ENCODE data around the gene C4orf54. TPM values are rescaled to one million over a fixed set of nuclear protein-coding genes. Genes with fewer than 3 reads are reported as not detected.

C4orf54 gene
- total and polyA plus RNA-seq, 10 of the 15 experiments (the other 5 are each of a cell fraction or from before 2014, with no cell fraction given), result 0.01 TPM; not detected in 9

DNA sequence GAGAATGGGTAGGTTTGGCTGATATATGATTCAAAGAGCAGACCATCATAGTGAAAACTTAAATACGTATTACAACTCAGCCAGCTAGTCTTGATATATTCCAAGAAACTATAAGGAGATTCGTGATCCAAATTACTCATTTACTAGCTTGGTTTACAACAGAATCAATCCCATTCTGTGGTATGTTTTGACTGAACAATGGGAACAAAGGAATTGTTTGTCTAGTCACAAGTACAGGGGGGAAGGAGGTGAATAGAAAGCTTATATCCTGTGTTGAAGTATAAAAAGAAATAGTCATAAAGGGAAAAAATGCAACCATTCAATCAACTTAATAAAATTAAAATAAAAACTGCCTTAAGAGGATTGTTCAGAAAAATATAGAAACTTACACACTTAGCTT, 17.0 kb downstream of the C4orf54 start:
- DNase-seq (ENCODE audit: low read depth, low spot score) (no peak), FAIRE-seq (no peak), ATAC-seq (no peak)
- intact Hi-C loops (cut with micrococcal nuclease; ENCODE audit: unreplicated experiment), result no loop called here
- no peak overlapping the region for H3K4me2 ChIP-seq (ENCODE audit: control insufficient read depth, insufficient read depth)
- no peak overlapping the region for H3K4me3 ChIP-seq
- no peak overlapping the region for H3K27ac ChIP-seq (ENCODE audit: control insufficient read depth, insufficient read depth)
- no peaks in the 10 kb centered on the region for H4K20me1 ChIP-seq (ENCODE audit: control insufficient read depth, insufficient read depth)
- H3K9me3 ChIP-seq (replicated peaks; ENCODE audit: control insufficient read depth, insufficient read depth, low read length), result no peaks in the 10 kb centered on the region
- no peak overlapping the region for H3K9ac ChIP-seq (ENCODE audit: control insufficient read depth, insufficient read depth, low read length)
- H3K79me2 ChIP-seq (ENCODE audit: control insufficient read depth, insufficient read depth, low read length), result no peaks in the 10 kb centered on the region
- POLR2A ChIA-PET, result interaction anchor here (0.6 kb wide), 1 partner anchor 113 kb away, joined by 12 read pairs; no protein-coding TSS in a partner anchor
- CTCF ChIA-PET, result no interaction called here
- H3K4me1 ChIP-seq (ENCODE audit: control insufficient read depth, insufficient read depth, low read length), result no peaks in the 10 kb centered on the region
- H2AFZ ChIP-seq (ENCODE audit: control insufficient read depth, low read depth, low read length), result no peak overlapping the region
- RAD21 ChIA-PET (ENCODE audit: unreplicated experiment), result no interaction called here
- H3K27me3 ChIP-seq (replicated peaks in 1 of 2; ENCODE audit: control insufficient read depth in 2 of 2, insufficient read depth in 2 of 2, low read length in 1 of 2), result peaks cover 0 to 5% of the 10 kb centered on the region in 2 experiments; a peak in 1 of 4 replicates
- in situ Hi-C loops (cut with MboI), result no loop called here
- SMC1A ChIA-PET (ENCODE audit: uncharacterized antibody, unreplicated experiment), result interaction anchor here (0.9 to 1.3 kb wide), 5 partner anchors 9 to 160 kb away, joined by 3 to 4 read pairs (median 3); no protein-coding TSS in a partner anchor
- BruUV-seq (replicated peaks), result no TSS peak
- H3K36me3 ChIP-seq (ENCODE audit: control insufficient read depth in 2 of 2, insufficient read depth in 2 of 2, low read length in 1 of 2), result no peaks in the 10 kb centered on the region
- TF ChIP-seq RELA (IDR thresholded peaks at IDR 0.05; ENCODE audit: borderline replicate concordance, partially characterized antibody) (no peak), BCL11A (IDR thresholded peaks at IDR 0.05; ENCODE audit: low read depth, low read length) (no peak), TBL1XR1 (IDR thresholded peaks at IDR 0.05; ENCODE audit: low read depth, low read length) (no peak), BHLHE40 (IDR thresholded peaks at IDR 0.05; ENCODE audit: borderline replicate concordance in 1 of 2, low read depth in 2 of 2, low read length in 1 of 2) (no peak), FOS (IDR thresholded peaks at IDR 0.05; ENCODE audit: borderline replicate concordance, extremely low read depth, insufficient read length) (no peak), CHD4 (IDR thresholded peaks at IDR 0.05) (no peak), IKZF2 (IDR thresholded peaks at IDR 0.05) (no peak), TAF1 (IDR thresholded peaks at IDR 0.05; ENCODE audit: borderline replicate concordance, low read depth, low read length) (no peak), KAT2A (conservative IDR thresholded peaks at IDR 0.05; ENCODE audit: control insufficient read depth, low read depth, low read length) (no peak), CBFB (IDR thresholded peaks at IDR 0.05; ENCODE audit: low read depth) (no peak)
- TF ChIP-seq, protein P1, sequence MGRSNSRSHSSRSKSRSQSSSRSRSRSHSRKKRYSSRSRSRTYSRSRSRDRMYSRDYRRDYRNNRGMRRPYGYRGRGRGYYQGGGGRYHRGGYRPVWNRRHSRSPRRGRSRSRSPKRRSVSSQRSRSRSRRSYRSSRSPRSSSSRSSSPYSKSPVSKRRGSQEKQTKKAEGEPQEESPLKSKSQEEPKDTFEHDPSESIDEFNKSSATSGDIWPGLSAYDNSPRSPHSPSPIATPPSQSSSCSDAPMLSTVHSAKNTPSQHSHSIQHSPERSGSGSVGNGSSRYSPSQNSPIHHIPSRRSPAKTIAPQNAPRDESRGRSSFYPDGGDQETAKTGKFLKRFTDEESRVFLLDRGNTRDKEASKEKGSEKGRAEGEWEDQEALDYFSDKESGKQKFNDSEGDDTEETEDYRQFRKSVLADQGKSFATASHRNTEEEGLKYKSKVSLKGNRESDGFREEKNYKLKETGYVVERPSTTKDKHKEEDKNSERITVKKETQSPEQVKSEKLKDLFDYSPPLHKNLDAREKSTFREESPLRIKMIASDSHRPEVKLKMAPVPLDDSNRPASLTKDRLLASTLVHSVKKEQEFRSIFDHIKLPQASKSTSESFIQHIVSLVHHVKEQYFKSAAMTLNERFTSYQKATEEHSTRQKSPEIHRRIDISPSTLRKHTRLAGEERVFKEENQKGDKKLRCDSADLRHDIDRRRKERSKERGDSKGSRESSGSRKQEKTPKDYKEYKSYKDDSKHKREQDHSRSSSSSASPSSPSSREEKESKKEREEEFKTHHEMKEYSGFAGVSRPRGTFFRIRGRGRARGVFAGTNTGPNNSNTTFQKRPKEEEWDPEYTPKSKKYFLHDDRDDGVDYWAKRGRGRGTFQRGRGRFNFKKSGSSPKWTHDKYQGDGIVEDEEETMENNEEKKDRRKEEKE (IDR thresholded peaks at IDR 0.05), result no peak
- 35% methylated on average over 2 of the region's 2 CpGs for WGBS (ENCODE audit: insufficient coverage, insufficient replicate concordance, low lambda C conversion rate, missing lambda C conversion rate)
